ENCODE results near the gene CKB.

- TF ChIP-seq MAFK (IDR thresholded peaks at IDR 0.05; ENCODE audit: partially characterized antibody) = no peak
- no peak for TF ChIP-seq CTCF (IDR thresholded peaks at IDR 0.05)
- no peak for TF ChIP-seq CHD2 (IDR thresholded peaks at IDR 0.05; ENCODE audit: low read length, partially characterized antibody)
- TF ChIP-seq RFX5 (IDR thresholded peaks at IDR 0.05) = no peak
- no peak for TF ChIP-seq POLR2A (IDR thresholded peaks at IDR 0.05; ENCODE audit: low read length)
- TF ChIP-seq KDM1A (IDR thresholded peaks at IDR 0.05; ENCODE audit: low read depth) = no peak
- no peak for TF ChIP-seq REST (IDR thresholded peaks at IDR 0.05)
- TF ChIP-seq ESRRA (IDR thresholded peaks at IDR 0.05; ENCODE audit: borderline replicate concordance, low read length) = no peak
- TF ChIP-seq EP300 (IDR thresholded peaks at IDR 0.05) = no peak
- no peak for TF ChIP-seq HES2 (IDR thresholded peaks at IDR 0.05)
These were observed 26.1 kb upstream of the CKB start for GRCh38 chr14:103548463-103549351.

All from A549 (cell line).